ENCODE measurements around the gene CFAP77.

Gene CFAP77

DNA sequence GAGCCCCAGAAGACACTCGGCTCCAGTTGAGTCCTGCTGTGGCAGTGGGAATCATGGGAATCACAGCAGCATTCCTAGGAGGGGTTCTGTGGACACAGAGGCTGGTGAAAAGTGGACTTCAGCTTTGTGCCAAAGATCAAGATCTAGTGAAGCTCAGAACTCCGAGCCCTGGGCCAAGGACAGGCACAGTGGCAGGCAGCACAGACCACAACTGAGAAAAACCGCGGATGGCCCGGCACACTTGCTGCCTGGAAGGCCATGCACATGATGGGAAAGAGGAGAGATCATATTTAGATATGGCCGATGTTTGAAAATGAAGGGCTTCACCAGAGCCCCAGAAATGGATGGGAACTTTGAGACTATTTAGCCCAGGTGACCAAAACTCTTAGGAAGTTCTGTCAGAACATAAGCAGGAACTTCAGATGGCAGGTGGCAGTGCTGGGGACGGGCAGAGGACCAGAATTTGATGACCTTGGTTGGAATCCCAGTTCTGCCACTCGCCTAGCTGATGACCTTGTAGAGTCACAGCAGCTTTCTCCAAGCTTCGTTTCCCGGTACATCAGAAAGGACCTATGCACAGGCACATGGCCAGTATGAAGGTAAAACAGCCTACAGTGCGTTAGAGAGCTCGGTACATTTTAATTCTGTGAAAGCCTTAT, 190.4 kb downstream of the CFAP77 start:
- POLR2A ChIA-PET, result no interaction called here
- H3K36me3 ChIP-seq (ENCODE audit: control insufficient read depth in 2 of 2, insufficient read depth in 1 of 2, low read length in 2 of 2), result peaks cover 0 to 72% of the 10 kb centered on the region in 2 experiments; a peak in 1 of 3 replicates
- no peaks in the 10 kb centered on the region for H3K4me1 ChIP-seq (ENCODE audit: control insufficient read depth, insufficient read depth, low read length)
- H3K9me3 ChIP-seq (ENCODE audit: control insufficient read depth, insufficient read depth, low read depth, low read length), result no peaks in the 10 kb centered on the region
- H3K4me3 ChIP-seq (ENCODE audit: low read depth, low read length), result no peak overlapping the region
- no peak overlapping the region for H3K27ac ChIP-seq (ENCODE audit: extremely low read depth, low read depth, low read length)
- CTCF ChIA-PET, result interaction anchor here (1.2 kb wide), 1 partner anchor 99 kb away, joined by 3 read pairs; no protein-coding TSS in a partner anchor
- TF ChIP-seq ZNF324 (tag by site-specific recombination; IDR thresholded peaks at IDR 0.05), result no peak
- no peak for TF ChIP-seq ZBTB8A (tag by site-specific recombination; IDR thresholded peaks at IDR 0.05)
- TF ChIP-seq, protein P1, sequence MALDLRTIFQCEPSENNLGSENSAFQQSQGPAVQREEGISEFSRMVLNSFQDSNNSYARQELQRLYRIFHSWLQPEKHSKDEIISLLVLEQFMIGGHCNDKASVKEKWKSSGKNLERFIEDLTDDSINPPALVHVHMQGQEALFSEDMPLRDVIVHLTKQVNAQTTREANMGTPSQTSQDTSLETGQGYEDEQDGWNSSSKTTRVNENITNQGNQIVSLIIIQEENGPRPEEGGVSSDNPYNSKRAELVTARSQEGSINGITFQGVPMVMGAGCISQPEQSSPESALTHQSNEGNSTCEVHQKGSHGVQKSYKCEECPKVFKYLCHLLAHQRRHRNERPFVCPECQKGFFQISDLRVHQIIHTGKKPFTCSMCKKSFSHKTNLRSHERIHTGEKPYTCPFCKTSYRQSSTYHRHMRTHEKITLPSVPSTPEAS (tag by site-specific recombination; IDR thresholded peaks at IDR 0.05), result no peak
- TF ChIP-seq, protein P2, sequence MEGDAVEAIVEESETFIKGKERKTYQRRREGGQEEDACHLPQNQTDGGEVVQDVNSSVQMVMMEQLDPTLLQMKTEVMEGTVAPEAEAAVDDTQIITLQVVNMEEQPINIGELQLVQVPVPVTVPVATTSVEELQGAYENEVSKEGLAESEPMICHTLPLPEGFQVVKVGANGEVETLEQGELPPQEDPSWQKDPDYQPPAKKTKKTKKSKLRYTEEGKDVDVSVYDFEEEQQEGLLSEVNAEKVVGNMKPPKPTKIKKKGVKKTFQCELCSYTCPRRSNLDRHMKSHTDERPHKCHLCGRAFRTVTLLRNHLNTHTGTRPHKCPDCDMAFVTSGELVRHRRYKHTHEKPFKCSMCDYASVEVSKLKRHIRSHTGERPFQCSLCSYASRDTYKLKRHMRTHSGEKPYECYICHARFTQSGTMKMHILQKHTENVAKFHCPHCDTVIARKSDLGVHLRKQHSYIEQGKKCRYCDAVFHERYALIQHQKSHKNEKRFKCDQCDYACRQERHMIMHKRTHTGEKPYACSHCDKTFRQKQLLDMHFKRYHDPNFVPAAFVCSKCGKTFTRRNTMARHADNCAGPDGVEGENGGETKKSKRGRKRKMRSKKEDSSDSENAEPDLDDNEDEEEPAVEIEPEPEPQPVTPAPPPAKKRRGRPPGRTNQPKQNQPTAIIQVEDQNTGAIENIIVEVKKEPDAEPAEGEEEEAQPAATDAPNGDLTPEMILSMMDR (tag by site-specific recombination; IDR thresholded peaks at IDR 0.05), result no peak
- TF ChIP-seq ZNF560 (tag by site-specific recombination; IDR thresholded peaks at IDR 0.05; ENCODE audit: borderline replicate concordance), result no peak
- no peak for TF ChIP-seq ZNF112 (tag by site-specific recombination; IDR thresholded peaks at IDR 0.05)
- no peak for TF ChIP-seq ZNF791 (tag by site-specific recombination; IDR thresholded peaks at IDR 0.05)
- TF ChIP-seq ZNF292 (tag by site-specific recombination; IDR thresholded peaks at IDR 0.05; ENCODE audit: borderline replicate concordance, low read depth), result no peak
- no peak for TF ChIP-seq ZNF202 (tag by site-specific recombination; IDR thresholded peaks at IDR 0.05; ENCODE audit: borderline replicate concordance)

GRCh38 chr9:132602207-132602606, 192.2 kb downstream of the CFAP77 start:
- H3K4me3 ChIP-seq (ENCODE audit: low read depth, low read length), result no peak overlapping the region
- ChIA-PET CTCF (interaction anchor here (1.7 kb wide), 1 partner anchor 28 kb away, joined by 5 read pairs; no protein-coding TSS in a partner anchor), POLR2A (no interaction called here)
- TF ChIP-seq ZNF624 (tag by site-specific recombination; IDR thresholded peaks at IDR 0.05) (no peak), BCL11B (tag by site-specific recombination; IDR thresholded peaks at IDR 0.05; ENCODE audit: low read depth) (no peak), PRDM1 (tag by site-specific recombination; IDR thresholded peaks at IDR 0.05) (no peak), ZNF777 (tag by site-specific recombination; IDR thresholded peaks at IDR 0.05; ENCODE audit: borderline replicate concordance) (no peak)
- TF ChIP-seq, protein P3, sequence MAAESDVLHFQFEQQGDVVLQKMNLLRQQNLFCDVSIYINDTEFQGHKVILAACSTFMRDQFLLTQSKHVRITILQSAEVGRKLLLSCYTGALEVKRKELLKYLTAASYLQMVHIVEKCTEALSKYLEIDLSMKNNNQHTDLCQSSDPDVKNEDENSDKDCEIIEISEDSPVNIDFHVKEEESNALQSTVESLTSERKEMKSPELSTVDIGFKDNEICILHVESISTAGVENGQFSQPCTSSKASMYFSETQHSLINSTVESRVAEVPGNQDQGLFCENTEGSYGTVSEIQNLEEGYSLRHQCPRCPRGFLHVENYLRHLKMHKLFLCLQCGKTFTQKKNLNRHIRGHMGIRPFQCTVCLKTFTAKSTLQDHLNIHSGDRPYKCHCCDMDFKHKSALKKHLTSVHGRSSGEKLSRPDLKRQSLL (tag by site-specific recombination; IDR thresholded peaks at IDR 0.05), result no peak
- H3K36me3 ChIP-seq (ENCODE audit: control insufficient read depth in 2 of 2, insufficient read depth in 1 of 2, low read length in 2 of 2), result peaks cover 0 to 73% of the 10 kb centered on the region in 2 experiments; a peak in 1 of 3 replicates
- no peaks in the 10 kb centered on the region for H3K4me1 ChIP-seq (ENCODE audit: control insufficient read depth, insufficient read depth, low read length)
- H3K27ac ChIP-seq (ENCODE audit: extremely low read depth, low read depth, low read length), result no peak overlapping the region
- no peaks in the 10 kb centered on the region for H3K9me3 ChIP-seq (ENCODE audit: control insufficient read depth, insufficient read depth, low read depth, low read length)

GRCh38 chr9:132605387-132605786, 195.4 kb downstream of the CFAP77 start:
- no peaks in the 10 kb centered on the region for H3K9me3 ChIP-seq (ENCODE audit: control insufficient read depth, insufficient read depth, low read depth, low read length)
- CTCF ChIA-PET, result interaction anchor here (0.6 kb wide), 1 partner anchor 39 kb away, joined by 3 read pairs; no protein-coding TSS in a partner anchor
- H3K4me3 ChIP-seq (ENCODE audit: low read depth, low read length), result no peak overlapping the region
- peaks cover 0 to 80% of the 10 kb centered on the region in 2 experiments; a peak in 1 of 3 replicates for H3K36me3 ChIP-seq (ENCODE audit: control insufficient read depth in 2 of 2, insufficient read depth in 1 of 2, low read length in 2 of 2)
- no peaks in the 10 kb centered on the region for H3K4me1 ChIP-seq (ENCODE audit: control insufficient read depth, insufficient read depth, low read length)
- H3K27ac ChIP-seq (ENCODE audit: extremely low read depth, low read depth, low read length), result no peak overlapping the region
- POLR2A ChIA-PET, result no interaction called here
- TF ChIP-seq ZNF521 (tag by site-specific recombination; IDR thresholded peaks at IDR 0.05) (no peak), TCF7L2 (IDR thresholded peaks at IDR 0.05; ENCODE audit: borderline replicate concordance, low read depth, low read length) (no peak), ZNF112 (tag by site-specific recombination; IDR thresholded peaks at IDR 0.05) (no peak), ZNF223 (tag by site-specific recombination; IDR thresholded peaks at IDR 0.05) (no peak), ZNF19 (tag by site-specific recombination; IDR thresholded peaks at IDR 0.05; ENCODE audit: low read depth) (no peak), ZNF654 (tag by site-specific recombination; IDR thresholded peaks at IDR 0.05; ENCODE audit: low read depth) (no peak), RBAK (tag by site-specific recombination; IDR thresholded peaks at IDR 0.05) (no peak), ZNF768 (tag by site-specific recombination; IDR thresholded peaks at IDR 0.05) (no peak), ZNF416 (tag by site-specific recombination; IDR thresholded peaks at IDR 0.05) (no peak), ZNF518A (tag by site-specific recombination; conservative IDR thresholded peaks at IDR 0.05; ENCODE audit: low read depth) (no peak)
